GM19240 (cell line): ENCODE data around the gene MTCH2.
"Not testable (repeated sequence)": the region's sequence is repeated elsewhere in the genome, so short reads cannot be mapped to it uniquely, and the experiment has no call there.

Source experiments
- DNase-seq: peaks from one replicate; pipeline ENCODE4 v3.0.0; 2011; ENCODE audit warnings: low spot score; ENCODE audit not compliant: insufficient read length

Gene MTCH2

DNA sequence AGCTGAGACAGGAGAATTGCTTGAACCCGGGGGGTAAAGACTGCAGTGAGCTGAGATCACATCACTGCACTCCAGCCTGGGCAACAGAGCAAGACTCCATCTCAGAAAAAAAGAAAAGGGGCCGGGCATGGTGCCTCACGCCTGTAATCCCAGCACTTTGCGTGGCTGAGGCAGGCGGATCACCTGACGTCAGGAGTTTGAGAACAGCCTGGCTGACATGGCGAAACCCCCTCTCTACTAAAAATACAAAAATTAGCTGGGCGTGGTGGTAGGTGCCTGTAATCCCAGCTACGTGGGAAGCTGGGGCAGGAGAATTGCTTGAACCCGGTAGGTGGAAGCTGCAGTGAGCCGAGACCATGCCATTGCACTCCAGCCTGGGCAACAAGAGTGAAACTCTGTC lies 6.0 kb downstream of the MTCH2 start:
- DNase-seq: not testable (repeated sequence)

- DNase-seq: no peak
Measured at GRCh38 chr11:47631473-47631872, 10.9 kb downstream of the MTCH2 start.

DNA sequence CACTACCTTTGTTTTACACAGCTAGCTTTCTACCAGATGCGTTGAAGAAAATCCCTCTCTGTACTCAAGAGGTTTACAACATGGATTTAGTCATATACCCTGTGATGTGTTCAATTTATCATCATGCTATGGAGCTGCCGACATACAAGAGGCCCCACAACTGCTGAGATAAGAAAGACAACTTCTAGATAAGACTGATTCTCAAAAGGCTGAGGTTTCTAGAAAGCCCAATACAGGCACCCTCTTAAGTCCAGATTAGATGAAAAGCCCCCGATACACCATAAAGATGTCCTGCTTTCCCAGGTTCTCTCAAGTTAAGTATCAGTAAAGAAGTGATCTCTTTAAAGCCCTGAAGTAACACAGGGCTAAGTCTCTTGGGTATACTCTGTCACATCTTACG lies 14.3 kb downstream of the MTCH2 start:
- no peak for DNase-seq

GRCh38 chr11:47626234-47626633 lies 16.1 kb downstream of the MTCH2 start:
- DNase-seq: no peak

DNA sequence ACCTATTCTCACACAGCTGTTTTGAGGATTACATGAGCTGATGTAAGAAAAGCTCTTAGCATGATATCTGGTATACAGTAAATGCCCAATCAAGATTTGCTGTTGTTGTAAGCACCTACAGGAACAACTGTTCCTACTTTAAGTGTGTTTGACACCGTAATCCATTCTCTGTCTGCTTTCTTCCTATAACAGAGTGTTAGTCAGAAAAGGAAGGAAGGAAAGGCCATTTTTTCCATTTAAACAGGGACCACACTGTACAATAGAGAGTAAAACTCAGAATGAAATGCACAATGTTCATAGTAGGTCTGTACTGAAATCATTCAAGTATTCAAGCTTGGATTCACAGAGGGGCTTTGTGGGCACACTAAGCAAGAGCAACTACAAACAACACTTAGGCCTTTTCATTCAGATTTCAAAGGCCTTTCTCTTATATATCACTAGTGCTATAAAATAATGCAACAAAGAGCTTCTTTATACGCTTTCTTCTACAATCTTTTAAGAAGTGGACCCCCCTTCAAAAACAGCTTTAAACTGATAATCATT lies 21.5 kb downstream of the MTCH2 start:
- DNase-seq: no peak

GRCh38 chr11:47617417-47617809 lies 24.9 kb downstream of the MTCH2 start:
- DNase-seq: no peak

GRCh38 chr11:47616726-47617416 lies 25.5 kb downstream of the MTCH2 start:
- no peak for DNase-seq

DNA sequence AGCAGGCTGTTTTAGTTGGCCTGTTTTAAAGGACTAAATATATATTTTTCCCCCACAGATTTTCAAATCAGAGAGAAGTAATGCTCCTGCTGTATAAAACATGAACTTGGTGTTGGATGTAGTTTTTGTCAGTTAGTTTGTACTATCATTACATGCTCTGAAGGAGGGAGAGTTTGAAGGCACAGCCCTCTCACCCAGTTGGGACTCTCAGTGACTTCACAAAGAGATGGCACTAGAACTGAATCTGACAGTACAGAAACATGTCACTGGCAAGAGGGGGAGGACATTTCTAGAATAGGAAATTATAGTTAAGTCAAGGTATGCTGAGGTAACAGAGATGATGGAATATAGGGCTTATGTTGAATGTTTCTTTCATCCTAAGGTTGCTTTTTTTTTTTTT lies 27.1 kb downstream of the MTCH2 start:
- no peak for DNase-seq

- no peak for DNase-seq
Measured at GRCh38 chr11:47611348-47611794, 31.0 kb downstream of the MTCH2 start.

- DNase-seq: no peak
Measured at GRCh38 chr11:47609675-47610074, 32.7 kb downstream of the MTCH2 start.

GRCh38 chr11:47607380-47607779 lies 35.0 kb downstream of the MTCH2 start:
- DNase-seq: no peak

- DNase-seq: no peak
Measured at GRCh38 chr11:47606731-47607130, 35.6 kb downstream of the MTCH2 start.

DNA sequence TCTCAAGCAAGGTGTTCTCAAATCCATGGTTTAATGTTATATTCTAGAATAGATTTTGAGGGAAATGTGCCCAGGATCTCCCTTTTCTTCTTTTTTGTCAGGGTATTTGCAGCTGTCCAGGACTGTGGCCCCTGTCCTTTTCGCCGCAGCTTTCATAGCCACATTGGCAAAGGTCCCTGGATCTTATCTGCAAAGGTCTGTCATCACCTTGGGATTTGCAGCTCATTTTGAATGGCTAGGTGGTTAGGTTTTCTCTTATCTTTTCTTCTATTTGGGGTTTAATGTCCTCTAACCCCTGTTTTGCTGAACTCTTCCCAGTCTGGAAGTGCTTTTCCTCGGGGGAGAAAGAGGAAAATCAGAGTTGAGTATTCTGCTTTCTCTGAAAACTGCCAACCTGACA lies 36.4 kb downstream of the MTCH2 start:
- no peak for DNase-seq

DNA sequence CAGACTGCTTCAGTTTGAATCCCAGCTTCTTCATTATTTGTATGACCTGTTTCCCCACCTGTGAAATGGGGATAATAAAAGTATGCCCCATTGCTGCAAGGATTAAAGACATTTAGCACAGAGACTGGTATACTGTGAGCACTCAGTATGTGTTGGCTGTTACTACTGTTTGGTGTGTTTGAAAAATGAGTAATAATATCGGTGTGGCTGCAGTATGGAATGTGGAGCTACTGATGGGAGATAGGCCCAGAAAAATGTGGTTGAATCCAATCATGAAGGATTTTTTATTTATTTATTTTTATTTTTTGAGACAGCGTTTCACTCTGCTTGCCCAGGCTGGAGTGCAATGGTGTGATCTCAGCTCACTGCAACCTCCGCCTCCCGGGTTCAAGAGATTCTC lies 39.1 kb downstream of the MTCH2 start:
- no peak for DNase-seq

DNA sequence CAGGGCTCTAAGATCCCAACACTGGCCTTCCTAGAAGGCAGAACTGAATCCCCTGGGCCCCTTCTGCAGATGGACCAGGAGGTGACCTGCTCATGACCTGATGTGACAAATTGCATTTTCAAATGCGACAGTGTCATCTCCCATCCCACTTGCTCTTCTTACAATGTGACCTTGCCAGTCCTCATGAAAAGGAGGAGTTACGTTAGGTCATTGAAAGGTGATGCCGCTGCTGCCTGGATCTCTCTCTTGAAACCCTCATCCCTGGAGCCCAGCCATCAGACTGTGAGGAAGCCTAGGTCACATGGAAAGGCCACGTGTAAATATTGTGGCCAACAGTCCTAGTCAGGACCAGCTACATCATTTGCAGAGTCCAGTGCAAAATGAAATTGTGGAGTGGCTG lies 42.5 kb downstream of the MTCH2 start:
- DNase-seq: no peak

- no peak for DNase-seq
Measured at GRCh38 chr11:47595967-47596366, 46.4 kb downstream of the MTCH2 start.

- DNase-seq: no peak
Measured at GRCh38 chr11:47595029-47595428, 47.3 kb downstream of the MTCH2 start.

GRCh38 chr11:47593934-47594855 lies 48.2 kb downstream of the MTCH2 start, which contains the start of gene C1QTNF4:
C1QTNF4 (minus strand) TSS chr11:47594411; CDS start chr11:47590810, 3,601 bp downstream.
- DNase-seq: no peak

GRCh38 chr11:47593492-47593933 lies 48.8 kb downstream of the MTCH2 start:
- DNase-seq: no peak

GRCh38 chr11:47592970-47593369 lies 49.4 kb downstream of the MTCH2 start:
- DNase-seq: no peak

- no peak for DNase-seq
Measured at GRCh38 chr11:47592251-47592650, 50.1 kb downstream of the MTCH2 start.

- DNase-seq: no peak
Measured at GRCh38 chr11:47591764-47592163, 50.6 kb downstream of the MTCH2 start.
